GM12875 (cell line): ENCODE measurements around the gene KRTAP12-3.
"Not testable (repeated sequence)": the region's sequence is repeated elsewhere in the genome, so short reads cannot be mapped to it uniquely, and the experiment has no call there.

Experiments used
- H3K4me3 ChIP-seq: one replicate; pipeline ENCODE4 v1.5.1; 2011; ENCODE audit warnings: low read depth, low read length, control low read depth
- CTCF ChIP-seq: IDR thresholded peaks from 2 replicates; pipeline ENCODE4 v1.5.1; 2011; ENCODE audit warnings: low read depth, mild to moderate bottlenecking, control low read depth, inconsistent platforms, low read length, moderate library complexity, borderline replicate concordance; ENCODE audit not compliant: insufficient read depth

The KRTAP12-3 gene

GRCh38 chr21:44657635-44658540 is at the start of gene KRTAP12-3:
Gene KRTAP12-3 (plus strand): TSS chr21:44657932. CDS start chr21:44657980, 48 bp downstream.
- H3K4me3 ChIP-seq, result no peak within 1 kb of the TSS
- TF ChIP-seq CTCF, result no peak

- no peak overlapping the region for H3K4me3 ChIP-seq
- TF ChIP-seq CTCF, result no peak
These were observed 48.5 kb upstream of the KRTAP12-3 start for GRCh38 chr21:44609193-44609592.

GRCh38 chr21:44610157-44610843 is 47.4 kb upstream of the KRTAP12-3 start:
- H3K4me3 ChIP-seq, result not testable (repeated sequence)

- no peak for TF ChIP-seq CTCF
- H3K4me3 ChIP-seq, result no peak overlapping the region
These were observed 46.2 kb upstream of the KRTAP12-3 start for GRCh38 chr21:44611551-44611950.

- TF ChIP-seq CTCF, result no peak
- H3K4me3 ChIP-seq, result no peak within 1 kb of the TSS
These were observed 45.7 kb upstream of the KRTAP12-3 start, which contains the start of gene KRTAP10-8 for GRCh38 chr21:44612029-44612486. Gene KRTAP10-8 (plus strand): TSS chr21:44612079. CDS start chr21:44612101, 22 bp downstream.

GRCh38 chr21:44612669-44613229 is 45.0 kb upstream of the KRTAP12-3 start:
- TF ChIP-seq CTCF, result no peak
- no peak overlapping the region for H3K4me3 ChIP-seq

GRCh38 chr21:44613386-44614155 is 44.2 kb upstream of the KRTAP12-3 start:
- no peak overlapping the region for H3K4me3 ChIP-seq
- TF ChIP-seq CTCF, result no peak
